Fibroblast of skin of right quadriceps (primary cell): ENCODE measurements around the gene CAMK2B.
A peak's percentile ranks its signal among the peaks of the same experiment; 100 is the strongest.

Experiments used
- DNase-seq: peaks from one replicate; pipeline ENCODE4 v3.0.0-alpha.2; 2013

CAMK2B gene

DNA sequence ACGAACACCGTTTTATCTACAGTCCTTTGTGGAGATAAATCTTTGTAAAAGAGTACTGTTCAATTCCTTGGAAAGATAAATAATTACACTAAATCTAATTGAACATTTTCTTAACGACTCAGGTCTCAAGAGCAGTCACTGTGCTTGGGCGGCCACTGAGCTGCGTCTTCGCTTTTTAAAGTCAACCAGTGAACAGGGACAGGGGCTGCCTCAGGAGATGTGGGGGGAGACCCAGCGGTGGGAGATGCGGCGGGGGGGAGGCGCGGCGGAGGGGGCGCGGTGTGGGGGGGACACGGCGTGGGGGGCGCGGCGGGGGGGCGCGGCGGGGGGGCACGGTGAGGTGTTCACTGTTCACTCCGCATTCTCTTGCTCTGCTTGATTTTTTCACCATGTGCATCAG is 39.8 kb downstream of the CAMK2B start:
- no peak for DNase-seq

GRCh38 chr7:44284881-44285541 is 40.4 kb downstream of the CAMK2B start:
- no peak for DNase-seq

- DNase-seq = no peak
Observed at GRCh38 chr7:44284216-44284615, 41.2 kb downstream of the CAMK2B start.

- no peak for DNase-seq
Observed at GRCh38 chr7:44283381-44284211, 41.8 kb downstream of the CAMK2B start.

- DNase-seq = no peak
Observed at GRCh38 chr7:44282601-44283171, 42.7 kb downstream of the CAMK2B start.

GRCh38 chr7:44281811-44282600 is 43.4 kb downstream of the CAMK2B start:
- DNase-seq = no peak

- DNase-seq = no peak
Observed at GRCh38 chr7:44280993-44281721, 44.2 kb downstream of the CAMK2B start.

DNA sequence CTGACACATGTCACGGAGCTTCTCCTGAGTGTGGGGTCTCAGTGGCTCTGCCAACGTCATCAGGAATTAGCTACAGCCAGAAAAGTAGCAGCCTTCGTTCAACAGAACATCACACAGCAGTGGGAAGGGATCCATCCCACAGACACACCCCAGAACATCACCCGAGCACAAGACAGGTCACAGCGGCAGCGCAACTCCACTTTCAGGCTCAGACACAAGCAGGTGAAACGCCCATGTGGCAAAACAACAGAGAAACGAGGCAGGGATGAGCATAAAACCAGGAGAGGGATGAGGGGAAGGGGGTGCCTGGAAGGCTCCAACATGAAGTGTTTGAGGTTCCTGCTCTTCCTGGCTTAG is 44.8 kb downstream of the CAMK2B start:
- no peak for DNase-seq

- DNase-seq = no peak
Observed at GRCh38 chr7:44279731-44280505, 45.5 kb downstream of the CAMK2B start.

DNA sequence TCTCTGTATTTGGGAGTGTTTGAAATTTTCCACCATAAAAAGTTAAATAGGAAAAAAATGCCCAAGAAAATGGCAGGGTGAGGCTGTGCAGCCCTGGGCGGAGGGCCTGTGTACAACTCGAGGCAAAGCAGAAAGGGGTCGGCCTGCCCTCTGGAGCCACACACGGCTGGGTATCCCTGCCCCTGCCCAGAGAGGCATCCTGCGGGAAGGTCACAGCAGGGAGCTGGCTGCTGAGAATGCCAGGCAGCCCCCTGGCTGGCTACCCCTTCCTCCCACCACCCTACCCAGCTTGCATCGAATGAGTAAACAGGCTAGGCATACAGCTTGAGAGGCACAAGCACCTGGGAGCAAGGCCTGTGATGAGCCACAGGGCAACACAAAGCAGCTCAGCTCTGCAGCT is 46.1 kb downstream of the CAMK2B start:
- no peak for DNase-seq

DNA sequence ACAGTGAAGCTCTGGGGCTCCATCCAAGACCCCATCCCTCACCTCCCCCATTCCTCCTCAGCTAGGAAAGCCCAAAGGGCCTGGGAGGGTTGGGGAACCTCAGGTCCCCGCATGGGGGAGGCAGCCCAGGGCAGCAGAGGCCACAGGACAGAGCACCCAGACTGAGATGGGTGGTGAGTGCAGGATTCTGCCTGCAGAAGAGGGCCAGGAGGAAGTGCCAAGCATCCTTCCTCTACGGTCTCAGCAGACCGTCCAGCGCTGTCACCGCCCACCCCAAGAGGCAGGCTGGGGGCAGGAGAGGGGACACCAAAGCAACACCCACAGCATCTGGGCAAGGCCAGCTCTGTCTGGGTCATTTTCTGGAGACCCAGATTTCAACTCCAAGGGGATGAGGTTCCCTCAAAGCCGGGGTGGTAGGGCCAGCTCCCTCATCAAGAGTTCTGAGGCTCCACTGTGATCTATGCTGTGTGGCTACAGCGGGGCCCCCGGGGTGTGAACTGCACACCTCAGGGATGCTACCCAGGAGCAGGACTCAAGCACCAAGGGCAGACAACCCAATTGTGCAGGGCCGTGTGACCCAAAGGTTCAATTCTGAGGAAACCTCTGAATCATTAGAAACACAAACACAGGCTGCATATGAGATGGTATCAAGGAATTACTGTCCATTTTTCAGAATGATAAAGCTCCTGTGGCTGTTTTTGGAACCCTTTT is 46.8 kb downstream of the CAMK2B start:
- no peak for DNase-seq

DNA sequence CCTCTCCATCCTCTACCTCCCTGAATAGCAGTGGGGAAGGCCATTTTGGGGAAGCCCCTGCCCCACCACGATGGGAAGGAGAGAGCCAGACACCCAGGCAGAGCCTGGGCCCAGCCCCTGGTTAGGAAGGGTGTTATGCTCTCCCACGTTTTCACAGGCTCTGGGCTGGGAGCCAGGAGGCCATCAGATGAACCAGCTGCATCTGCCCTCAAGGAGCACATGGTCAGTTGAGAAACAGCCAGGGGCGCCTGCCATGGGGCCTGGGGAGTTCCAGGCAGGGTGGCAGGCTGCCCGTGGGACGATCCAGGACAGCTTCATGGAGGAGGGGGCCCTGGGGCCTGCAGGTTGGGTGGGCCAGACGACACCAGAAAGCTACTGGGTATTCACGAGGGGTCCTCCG is 47.5 kb downstream of the CAMK2B start:
- no peak for DNase-seq

DNA sequence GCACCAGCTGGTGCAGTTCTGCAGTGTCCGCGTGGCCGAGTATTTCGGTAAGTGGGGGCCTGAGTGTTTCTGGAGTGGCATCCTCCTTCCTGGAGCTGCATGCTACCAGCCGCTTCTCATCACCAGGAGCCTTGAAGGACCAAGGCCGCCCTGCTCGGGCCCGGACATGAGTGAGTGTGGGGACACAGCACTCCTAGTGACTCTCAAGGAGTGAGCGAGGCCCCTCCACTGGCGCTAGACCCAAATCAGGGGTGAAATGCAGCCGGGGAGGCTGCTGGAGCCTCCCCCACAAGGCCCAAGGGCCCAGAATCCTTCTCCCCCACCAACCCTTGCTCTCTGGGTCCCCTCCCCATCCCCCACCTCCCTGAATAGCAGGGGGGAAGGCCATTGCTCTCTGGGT is 48.0 kb downstream of the CAMK2B start:
- DNase-seq = no peak

DNA sequence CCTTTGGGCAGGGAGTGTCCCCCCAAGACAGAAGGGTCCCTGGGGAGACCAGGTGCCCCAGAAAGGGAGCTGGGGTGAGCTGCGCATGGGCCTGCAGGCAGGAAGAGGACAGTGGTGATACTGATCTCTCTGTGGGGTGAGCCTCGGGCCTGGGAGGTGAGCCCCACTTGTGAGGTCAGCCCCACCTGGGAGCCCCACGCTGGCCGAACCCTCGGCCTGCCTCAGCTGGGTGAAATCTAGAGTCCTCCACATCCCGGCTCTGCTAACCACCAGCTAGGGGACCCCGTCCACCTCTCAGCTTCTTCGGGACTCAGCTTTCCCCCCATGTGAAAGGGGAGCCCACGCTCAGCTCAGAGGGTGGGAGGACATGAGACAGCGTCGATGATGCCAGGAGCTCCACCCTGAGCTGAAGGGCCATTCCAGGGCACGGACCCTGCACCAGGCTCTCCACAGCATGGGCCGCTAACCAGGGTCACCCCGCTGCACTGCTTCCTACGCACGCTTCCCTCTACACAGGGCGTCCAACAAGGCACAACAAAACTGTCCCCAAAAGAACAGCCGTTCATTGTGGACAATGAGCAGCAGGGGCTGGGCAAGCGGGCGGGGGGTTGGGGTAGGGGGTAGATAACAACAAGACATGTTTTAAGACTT is 48.7 kb downstream of the CAMK2B start:
- DNase-seq = no peak

GRCh38 chr7:44275957-44276570 is 49.3 kb downstream of the CAMK2B start:
- DNase-seq = peak; percentile 16

DNA sequence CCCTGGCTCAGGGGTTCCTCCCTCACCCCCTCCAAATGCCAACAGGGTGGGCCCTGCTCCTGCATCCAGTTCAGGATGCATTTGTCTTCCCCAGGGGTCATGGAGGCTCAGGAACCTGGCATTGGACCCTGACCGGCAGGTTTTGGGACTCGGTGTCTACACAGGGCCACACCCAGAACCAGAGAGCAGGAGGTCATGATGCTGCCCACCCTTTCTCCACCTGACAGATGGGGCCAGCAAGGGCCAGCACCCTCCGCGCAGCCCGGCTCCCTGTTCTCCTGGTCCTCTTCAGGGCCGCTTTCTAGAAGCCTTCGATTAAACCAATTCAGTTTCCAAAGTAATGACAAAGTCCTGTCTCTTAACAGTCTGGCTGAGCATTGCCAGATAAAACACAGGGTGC is 50.2 kb downstream of the CAMK2B start:
- DNase-seq = no peak

DNA sequence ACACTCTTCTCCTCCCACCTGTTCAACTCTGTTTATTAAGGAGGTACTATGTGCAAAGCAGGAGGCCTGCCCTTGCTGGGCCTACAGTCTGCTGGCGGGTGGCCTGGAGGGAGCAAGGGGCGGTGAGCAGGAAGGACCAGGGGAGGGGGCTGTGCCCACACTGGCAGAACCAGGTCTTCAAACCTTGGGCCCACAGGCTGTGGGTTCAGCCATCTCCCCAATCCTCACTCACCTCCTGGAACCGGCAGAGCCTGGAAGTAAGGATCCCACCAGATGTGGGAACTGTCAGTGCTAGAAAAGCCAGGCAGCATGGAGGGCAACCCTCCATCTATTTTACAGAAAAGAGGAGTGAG is 50.8 kb downstream of the CAMK2B start:
- no peak for DNase-seq

- DNase-seq = no peak
Observed at GRCh38 chr7:44273681-44274622, 51.4 kb downstream of the CAMK2B start.

- no peak for DNase-seq
Observed at GRCh38 chr7:44272981-44273380, 52.4 kb downstream of the CAMK2B start.
